HG03108 (cell line): Measurements from ENCODE around the gene PFKM.

Experiments
- ATAC-seq: cut with Tn5 transposase; IDR thresholded peaks from one replicate; pipeline ENCODE4 v1.9.1; 2021; ENCODE audit warnings: moderate library complexity; ENCODE audit not compliant: unreplicated experiment

Gene PFKM

DNA sequence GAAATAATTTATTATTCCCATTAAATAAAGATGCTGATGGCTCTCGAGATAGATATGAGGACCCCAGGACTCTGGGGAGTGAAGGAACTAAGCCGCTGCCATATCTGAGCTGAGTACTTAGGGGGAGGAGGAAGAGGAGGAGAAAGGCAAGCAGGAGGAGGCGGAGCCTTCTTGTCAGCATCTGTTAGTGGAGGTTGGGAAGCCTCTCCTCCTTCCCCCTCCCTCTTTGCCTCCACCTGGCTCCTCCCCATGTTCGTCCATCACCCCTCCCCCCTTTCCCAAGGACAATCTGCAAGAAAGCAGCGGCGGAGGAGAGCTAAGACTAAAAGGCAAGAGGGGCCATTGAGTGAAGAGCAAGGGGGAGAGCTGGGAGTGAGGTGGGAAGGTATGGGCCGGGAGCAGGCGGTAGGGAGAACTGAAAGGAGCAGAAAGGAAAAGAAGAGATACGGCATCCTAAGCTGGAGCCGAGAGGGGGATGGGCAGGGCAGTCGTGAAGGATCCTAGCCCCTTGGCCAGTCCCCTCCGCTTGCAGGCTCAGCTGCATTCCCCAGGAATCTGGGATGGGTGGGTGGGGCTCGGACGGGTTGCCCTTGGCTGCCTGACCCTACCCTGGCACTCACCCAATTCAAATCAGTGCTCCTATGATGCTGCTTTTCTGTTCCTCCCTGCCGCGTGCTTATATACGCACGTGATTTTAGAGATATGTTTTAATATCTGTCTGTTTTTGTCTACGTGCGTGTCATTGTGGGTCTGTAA lies at the start of gene PFKM:
PFKM (plus strand) TSS at position 287 of the 756 bp plus-strand sequence. CDS start 3,411 bp downstream, outside the sequence.
- peak; percentile 99 for ATAC-seq

DNA sequence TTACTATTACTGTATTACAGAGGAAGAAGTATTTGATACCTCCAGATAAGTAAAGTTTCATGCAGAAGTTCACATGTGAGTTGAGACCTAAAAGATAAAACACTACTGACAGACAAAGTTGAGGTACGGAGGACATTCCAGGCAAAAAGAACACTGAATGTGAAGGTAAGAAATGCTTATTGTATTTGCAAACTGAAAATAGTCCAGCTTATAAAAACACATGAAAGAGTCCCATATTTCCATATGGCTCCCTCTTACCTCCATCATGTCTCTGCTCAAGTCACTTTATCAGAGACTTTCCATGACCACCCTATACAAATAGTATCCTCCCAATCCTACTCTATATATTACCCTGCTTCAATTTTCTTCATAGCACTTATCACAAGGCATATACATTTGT lies 49.1 kb upstream of the PFKM start:
- ATAC-seq = no peak

- no peak for ATAC-seq
Observed at GRCh38 chr12:48070731-48071130, 48.4 kb upstream of the PFKM start.

GRCh38 chr12:48071808-48072207 lies 47.4 kb upstream of the PFKM start:
- ATAC-seq = no peak

DNA sequence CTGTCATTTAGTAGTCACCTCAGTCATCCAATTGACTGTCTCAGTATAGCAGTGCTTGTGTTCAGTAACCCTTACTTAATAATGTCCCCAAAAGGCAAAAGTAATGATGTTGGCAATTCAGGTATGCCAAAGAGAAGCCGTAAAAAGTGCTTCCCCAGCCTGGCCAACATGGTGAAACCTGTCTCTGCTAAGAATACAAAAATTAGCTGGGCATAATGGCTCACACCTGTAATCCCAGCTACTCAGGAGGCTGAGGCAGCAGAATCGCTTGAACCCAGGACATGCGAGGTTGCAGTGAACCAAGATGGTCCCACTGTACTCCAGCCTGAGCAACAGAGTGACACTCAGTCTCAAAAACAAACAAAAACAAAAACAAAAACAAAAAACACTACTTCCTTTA lies 46.9 kb upstream of the PFKM start:
- no peak for ATAC-seq

GRCh38 chr12:48074266-48074665 lies 44.9 kb upstream of the PFKM start:
- ATAC-seq = no peak

- ATAC-seq = no peak
Observed at GRCh38 chr12:48075832-48076231, 43.3 kb upstream of the PFKM start.

- ATAC-seq = no peak
Observed at GRCh38 chr12:48077111-48077510, 42.1 kb upstream of the PFKM start.

GRCh38 chr12:48078901-48079300 lies 40.3 kb upstream of the PFKM start:
- no peak for ATAC-seq

GRCh38 chr12:48080285-48080684 lies 38.9 kb upstream of the PFKM start:
- no peak for ATAC-seq

GRCh38 chr12:48080821-48081220 lies 38.3 kb upstream of the PFKM start:
- no peak for ATAC-seq

GRCh38 chr12:48084066-48084465 lies 35.1 kb upstream of the PFKM start:
- ATAC-seq = no peak

- no peak for ATAC-seq
Observed at GRCh38 chr12:48084841-48085460, 34.2 kb upstream of the PFKM start.

DNA sequence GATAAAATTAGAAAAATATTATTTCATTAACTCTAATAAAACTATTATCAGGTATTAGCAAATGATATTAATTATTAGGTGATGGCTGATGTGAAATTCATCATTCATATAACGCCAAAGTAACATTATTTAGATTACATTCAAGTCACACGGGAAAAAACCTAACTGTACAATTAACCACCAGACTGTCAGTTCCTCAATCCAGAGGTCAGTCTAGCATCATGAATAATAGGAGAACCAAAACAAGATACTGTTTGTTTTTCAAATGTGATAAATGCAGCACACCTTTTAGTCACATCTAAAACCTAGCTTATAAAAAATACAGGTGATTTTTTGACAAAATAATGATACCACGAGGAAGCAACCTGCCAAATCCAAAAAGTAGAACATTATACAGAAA lies 32.8 kb upstream of the PFKM start:
- no peak for ATAC-seq

DNA sequence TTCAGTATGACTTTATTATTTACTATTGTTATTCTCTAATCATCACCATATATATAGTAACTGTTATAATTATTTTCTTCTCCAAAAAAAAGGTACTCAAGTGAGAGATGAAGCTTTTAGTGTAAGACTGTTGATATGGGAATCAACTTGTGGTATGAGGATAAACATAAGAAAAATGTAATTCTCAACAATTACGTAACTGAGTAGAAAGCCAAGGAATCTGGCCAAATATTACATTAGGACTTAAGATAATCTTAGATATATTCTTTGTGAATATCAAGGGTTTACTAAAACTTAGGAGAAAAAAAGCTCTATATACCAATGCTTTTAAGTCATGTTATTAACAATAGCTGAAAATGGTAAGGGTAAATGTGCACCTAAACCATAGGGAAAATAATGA lies 26.6 kb upstream of the PFKM start:
- no peak for ATAC-seq

- no peak for ATAC-seq
Observed at GRCh38 chr12:48104531-48104930, 14.6 kb upstream of the PFKM start.

- ATAC-seq = peak; percentile 20
Observed at GRCh38 chr12:48105321-48105866, 13.8 kb upstream of the PFKM start.

GRCh38 chr12:48105867-48106680 lies 13.1 kb upstream of the PFKM start, which contains the start of gene SENP1:
TSS of gene SENP1 (minus strand) at chr12:48106079. CDS start at chr12:48101472, 4,607 bp downstream.
- ATAC-seq = peak; percentile 55

- ATAC-seq = no peak
Observed at GRCh38 chr12:48106681-48107613, 12.2 kb upstream of the PFKM start.

GRCh38 chr12:48109424-48109823 lies 9.7 kb upstream of the PFKM start:
- ATAC-seq = no peak
